ENCODE measurements around the gene LAMA4.

The LAMA4 gene

GRCh38 chr6:112289038-112289566 is 34.7 kb upstream of the LAMA4 start:
- no peaks in the 10 kb centered on the region for H3K27me3 ChIP-seq (ENCODE audit: control insufficient read depth, insufficient read depth, low read length, poor library complexity, severe bottlenecking)
- no peak overlapping the region for H3K4me3 ChIP-seq (ENCODE audit: insufficient read depth, low read depth, low read length)
- no peaks in the 10 kb centered on the region for H3K36me3 ChIP-seq (ENCODE audit: control insufficient read depth, insufficient read depth, low read length)
- 57 to 60% methylated on average over 4 of the region's 4 CpGs for WGBS, 2 experiments
- no peaks in the 10 kb centered on the region for H3K9me3 ChIP-seq (ENCODE audit: control insufficient read depth, low read length)
- H3K4me1 ChIP-seq (ENCODE audit: control insufficient read depth, insufficient read depth, low read length) = peaks cover 8% of the 10 kb centered on the region
- H3K27ac ChIP-seq (ENCODE audit: insufficient read depth, low read depth, low read length, poor library complexity, severe bottlenecking) = no peak overlapping the region

DNA sequence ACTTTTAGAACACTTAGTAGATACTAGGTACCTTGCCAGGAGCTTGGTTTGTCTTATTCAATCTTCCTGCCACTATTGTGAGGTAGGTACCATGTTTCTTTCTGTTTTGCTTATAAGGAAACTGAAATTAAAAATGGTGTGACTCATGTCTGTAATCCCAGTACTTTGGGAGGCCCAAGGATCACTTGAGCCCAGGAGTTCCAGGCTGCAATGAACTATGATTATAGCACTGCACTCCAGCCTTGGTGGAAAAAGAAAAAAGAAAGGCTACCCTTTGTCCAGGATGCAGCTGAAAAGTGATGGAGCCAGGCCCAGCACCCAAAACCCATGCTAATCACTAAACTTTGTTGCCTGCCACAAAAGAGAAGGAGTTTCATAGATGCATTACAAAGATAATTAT is 34.1 kb upstream of the LAMA4 start:
- Histone ChIP-seq H3K9me3 (ENCODE audit: control insufficient read depth, low read length) (no peaks in the 10 kb centered on the region), H3K27ac (ENCODE audit: insufficient read depth, low read depth, low read length, poor library complexity, severe bottlenecking) (no peak overlapping the region), H3K36me3 (ENCODE audit: control insufficient read depth, insufficient read depth, low read length) (no peaks in the 10 kb centered on the region), H3K4me3 (ENCODE audit: insufficient read depth, low read depth, low read length) (no peak overlapping the region), H3K27me3 (ENCODE audit: control insufficient read depth, insufficient read depth, low read length, poor library complexity, severe bottlenecking) (no peaks in the 10 kb centered on the region), H3K4me1 (ENCODE audit: control insufficient read depth, insufficient read depth, low read length) (peaks cover 8% of the 10 kb centered on the region)

DNA sequence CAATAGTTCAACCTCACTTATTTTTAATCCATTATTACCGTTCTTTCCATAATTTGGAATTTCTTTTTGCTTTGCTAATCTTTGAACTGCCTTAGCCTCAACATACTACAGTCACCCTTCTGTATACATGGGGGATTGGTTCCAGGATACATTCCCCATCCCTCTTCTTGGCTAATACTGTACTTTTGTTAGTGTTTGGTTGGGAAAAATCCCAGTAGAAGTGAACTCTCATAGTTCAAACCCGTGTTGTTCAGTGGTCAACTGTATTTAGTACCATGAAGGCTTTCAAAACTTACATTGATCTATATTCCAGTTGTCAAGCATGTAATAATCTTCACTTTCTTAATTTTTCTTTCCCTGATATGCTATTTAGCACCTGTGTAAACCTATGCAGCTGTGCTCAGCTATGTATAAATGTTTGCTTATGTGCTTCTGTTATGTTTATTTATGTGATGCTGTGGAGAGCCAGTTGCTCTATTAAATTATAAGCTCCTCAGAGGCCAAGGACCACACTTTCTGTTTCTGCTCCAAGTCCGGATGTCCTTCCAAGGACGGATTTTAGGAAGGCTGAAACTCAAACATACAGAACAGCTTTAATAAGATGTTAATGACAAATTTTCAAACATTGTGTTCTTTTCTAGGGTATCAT is 33.3 kb upstream of the LAMA4 start:
- Histone ChIP-seq H3K4me3 (ENCODE audit: insufficient read depth, low read depth, low read length) (no peak overlapping the region), H3K27ac (ENCODE audit: insufficient read depth, low read depth, low read length, poor library complexity, severe bottlenecking) (no peak overlapping the region), H3K36me3 (ENCODE audit: control insufficient read depth, insufficient read depth, low read length) (no peaks in the 10 kb centered on the region), H3K9me3 (ENCODE audit: control insufficient read depth, low read length) (no peaks in the 10 kb centered on the region), H3K27me3 (ENCODE audit: control insufficient read depth, insufficient read depth, low read length, poor library complexity, severe bottlenecking) (no peaks in the 10 kb centered on the region), H3K4me1 (ENCODE audit: control insufficient read depth, insufficient read depth, low read length) (peaks cover 8% of the 10 kb centered on the region)
- 92 to 100% methylated on average over 3 to 4 of the region's 4 CpGs for WGBS, 2 experiments

- peaks cover 8% of the 10 kb centered on the region for H3K4me1 ChIP-seq (ENCODE audit: control insufficient read depth, insufficient read depth, low read length)
- no peaks in the 10 kb centered on the region for H3K36me3 ChIP-seq (ENCODE audit: control insufficient read depth, insufficient read depth, low read length)
- WGBS, 2 experiments = 71 to 100% methylated on average over 1 of the region's 1 CpG
- H3K4me3 ChIP-seq (ENCODE audit: insufficient read depth, low read depth, low read length) = no peak overlapping the region
- no peaks in the 10 kb centered on the region for H3K9me3 ChIP-seq (ENCODE audit: control insufficient read depth, low read length)
- no peak overlapping the region for H3K27ac ChIP-seq (ENCODE audit: insufficient read depth, low read depth, low read length, poor library complexity, severe bottlenecking)
- H3K27me3 ChIP-seq (ENCODE audit: control insufficient read depth, insufficient read depth, low read length, poor library complexity, severe bottlenecking) = no peaks in the 10 kb centered on the region
Measured at GRCh38 chr6:112286500-112287144, 32.3 kb upstream of the LAMA4 start.

- Histone ChIP-seq H3K9me3 (ENCODE audit: control insufficient read depth, low read length) (no peaks in the 10 kb centered on the region), H3K4me3 (ENCODE audit: insufficient read depth, low read depth, low read length) (no peak overlapping the region), H3K27ac (ENCODE audit: insufficient read depth, low read depth, low read length, poor library complexity, severe bottlenecking) (no peak overlapping the region), H3K36me3 (ENCODE audit: control insufficient read depth, insufficient read depth, low read length) (no peaks in the 10 kb centered on the region), H3K27me3 (ENCODE audit: control insufficient read depth, insufficient read depth, low read length, poor library complexity, severe bottlenecking) (no peaks in the 10 kb centered on the region), H3K4me1 (ENCODE audit: control insufficient read depth, insufficient read depth, low read length) (peaks cover 8% of the 10 kb centered on the region)
- 95 to 96% methylated on average over 2 of the region's 2 CpGs for WGBS, 2 experiments
Measured at GRCh38 chr6:112286010-112286409, 31.6 kb upstream of the LAMA4 start.

DNA sequence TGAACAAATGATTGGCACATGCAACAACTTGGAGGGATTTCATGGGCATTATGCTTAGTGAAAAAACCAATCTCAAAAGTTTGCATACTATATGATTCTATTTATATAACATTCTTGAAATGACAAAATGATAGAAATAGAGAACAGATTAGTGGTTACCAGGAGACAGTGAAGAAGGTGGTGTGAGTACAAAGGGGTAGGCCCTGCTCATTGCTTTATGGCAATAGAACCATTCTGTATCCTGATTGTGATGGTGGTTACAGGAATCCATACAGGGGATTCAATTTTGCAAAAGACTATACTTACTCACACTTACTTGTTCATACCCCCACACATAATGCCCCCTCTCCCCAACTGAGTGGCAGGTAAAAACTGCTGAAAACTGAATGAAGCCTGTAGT is 30.2 kb upstream of the LAMA4 start:
- Histone ChIP-seq H3K27ac (ENCODE audit: insufficient read depth, low read depth, low read length, poor library complexity, severe bottlenecking) (no peak overlapping the region), H3K27me3 (ENCODE audit: control insufficient read depth, insufficient read depth, low read length, poor library complexity, severe bottlenecking) (no peaks in the 10 kb centered on the region), H3K4me1 (ENCODE audit: control insufficient read depth, insufficient read depth, low read length) (peaks cover 8% of the 10 kb centered on the region), H3K9me3 (ENCODE audit: control insufficient read depth, low read length) (no peaks in the 10 kb centered on the region), H3K36me3 (ENCODE audit: control insufficient read depth, insufficient read depth, low read length) (no peaks in the 10 kb centered on the region), H3K4me3 (ENCODE audit: insufficient read depth, low read depth, low read length) (no peak overlapping the region)

- Histone ChIP-seq H3K27ac (ENCODE audit: insufficient read depth, low read depth, low read length, poor library complexity, severe bottlenecking) (no peak overlapping the region), H3K4me1 (ENCODE audit: control insufficient read depth, insufficient read depth, low read length) (no peaks in the 10 kb centered on the region), H3K27me3 (ENCODE audit: control insufficient read depth, insufficient read depth, low read length, poor library complexity, severe bottlenecking) (no peaks in the 10 kb centered on the region), H3K4me3 (ENCODE audit: insufficient read depth, low read depth, low read length) (no peak overlapping the region), H3K36me3 (ENCODE audit: control insufficient read depth, insufficient read depth, low read length) (no peaks in the 10 kb centered on the region), H3K9me3 (ENCODE audit: control insufficient read depth, low read length) (no peaks in the 10 kb centered on the region)
- 95 to 97% methylated on average over 3 to 4 of the region's 4 CpGs for WGBS, 2 experiments
Measured at GRCh38 chr6:112283621-112284020, 29.3 kb upstream of the LAMA4 start.

DNA sequence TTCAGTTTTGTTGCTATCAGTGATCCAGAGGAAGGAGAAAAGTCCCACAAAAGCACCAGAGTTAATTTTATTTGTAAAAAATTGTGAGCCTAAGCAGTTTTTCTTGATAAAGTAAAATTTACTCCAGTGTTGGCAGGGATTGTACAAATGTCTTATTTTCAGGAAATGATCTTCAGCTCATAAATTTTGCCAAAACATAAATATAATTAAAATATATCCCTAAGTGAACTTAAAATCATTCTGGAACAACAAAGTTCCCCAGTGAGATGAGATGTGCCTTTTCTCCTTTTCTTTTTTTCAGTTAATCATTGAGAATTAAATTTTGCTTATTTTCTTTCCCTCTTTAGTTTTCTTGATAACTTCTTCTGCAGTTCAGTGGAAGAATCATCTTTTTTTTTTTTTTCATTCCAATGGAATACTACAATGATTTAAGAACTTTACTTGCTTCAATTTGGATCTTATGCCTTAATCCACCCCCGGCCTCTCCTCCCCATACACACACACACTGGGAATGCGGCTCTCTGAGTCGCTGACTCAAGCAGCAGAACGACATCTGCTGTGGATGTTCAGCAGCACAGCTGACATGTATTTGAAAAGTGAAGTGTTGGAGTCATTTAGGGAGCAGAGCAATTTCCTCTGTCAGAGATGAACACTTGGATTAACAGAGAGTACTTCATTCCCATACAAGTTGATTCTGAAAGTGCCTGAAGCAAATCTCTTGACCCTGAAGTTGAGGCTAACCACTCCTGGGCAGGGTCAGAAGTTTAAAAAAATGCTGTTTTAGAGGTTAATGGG is 27.7 kb upstream of the LAMA4 start:
- 56 to 59% methylated on average over 3 to 4 of the region's 4 CpGs for WGBS, 2 experiments
- Histone ChIP-seq H3K4me1 (ENCODE audit: control insufficient read depth, insufficient read depth, low read length) (no peaks in the 10 kb centered on the region), H3K4me3 (ENCODE audit: insufficient read depth, low read depth, low read length) (no peak overlapping the region), H3K27me3 (ENCODE audit: control insufficient read depth, insufficient read depth, low read length, poor library complexity, severe bottlenecking) (no peaks in the 10 kb centered on the region), H3K9me3 (ENCODE audit: control insufficient read depth, low read length) (no peaks in the 10 kb centered on the region), H3K27ac (ENCODE audit: insufficient read depth, low read depth, low read length, poor library complexity, severe bottlenecking) (no peak overlapping the region), H3K36me3 (ENCODE audit: control insufficient read depth, insufficient read depth, low read length) (no peaks in the 10 kb centered on the region)

DNA sequence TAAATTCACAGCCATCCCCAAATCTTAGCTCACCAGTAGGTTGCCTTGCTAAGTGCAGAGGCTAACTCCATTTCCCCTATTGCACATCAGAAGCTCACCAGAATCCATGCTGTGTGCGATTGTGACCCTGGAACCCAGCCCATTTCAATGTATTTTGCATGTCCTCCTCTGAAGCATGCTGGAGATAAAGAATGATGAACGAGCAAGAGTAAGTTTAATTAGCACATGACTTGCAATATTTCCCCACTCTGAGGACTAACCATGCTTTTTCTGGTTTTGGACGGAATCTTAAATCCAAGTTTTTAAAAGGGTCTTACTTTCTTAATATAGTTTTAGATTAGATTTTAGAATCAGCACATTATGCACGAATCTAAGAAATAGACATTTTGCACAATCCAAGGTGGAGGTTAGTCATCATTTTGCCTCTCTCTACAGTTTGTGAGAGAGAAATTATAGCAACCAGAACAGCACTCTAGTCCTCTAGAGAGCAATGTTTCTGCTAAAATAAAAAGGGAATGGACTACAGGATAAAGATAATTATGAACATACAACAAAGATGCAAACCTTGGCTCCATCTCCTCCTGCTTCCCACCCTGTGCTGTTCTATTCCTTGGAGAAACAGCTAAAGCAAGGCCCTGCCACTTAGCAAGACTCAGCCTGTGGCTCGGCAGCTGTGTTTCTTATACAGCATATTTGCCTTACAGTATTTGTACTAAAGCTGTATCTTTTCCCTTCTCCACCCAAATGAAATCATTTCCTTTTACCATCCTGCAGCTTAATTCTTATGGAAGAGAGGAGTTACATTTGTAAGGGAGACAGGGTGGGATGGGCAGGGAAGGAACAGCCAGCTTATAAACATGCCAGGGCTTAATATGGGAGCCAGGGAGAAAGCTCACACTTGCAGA is 24.9 kb upstream of the LAMA4 start:
- WGBS, 2 experiments = 91 to 96% methylated on average over 4 to 5 of the region's 5 CpGs
- Histone ChIP-seq H3K4me1 (ENCODE audit: control insufficient read depth, insufficient read depth, low read length) (no peaks in the 10 kb centered on the region), H3K36me3 (ENCODE audit: control insufficient read depth, insufficient read depth, low read length) (no peaks in the 10 kb centered on the region), H3K9me3 (ENCODE audit: control insufficient read depth, low read length) (no peaks in the 10 kb centered on the region), H3K27ac (ENCODE audit: insufficient read depth, low read depth, low read length, poor library complexity, severe bottlenecking) (no peak overlapping the region), H3K27me3 (ENCODE audit: control insufficient read depth, insufficient read depth, low read length, poor library complexity, severe bottlenecking) (no peaks in the 10 kb centered on the region), H3K4me3 (ENCODE audit: insufficient read depth, low read depth, low read length) (no peak overlapping the region)

All from ectodermal cell (in vitro differentiated cells).